Measurements from ENCODE around the gene HHIPL2. TPM values are rescaled to one million over a fixed set of nuclear protein-coding genes. Genes with fewer than 3 reads are reported as not detected.
"Not testable (repeated sequence)": the region's sequence is repeated elsewhere in the genome, so short reads cannot be mapped to it uniquely, and the experiment has no call there.

The HHIPL2 gene
- polyA plus RNA-seq, 12 donors: 0.07 to 0.53 (median 0.21) TPM; not detected in 3

DNA sequence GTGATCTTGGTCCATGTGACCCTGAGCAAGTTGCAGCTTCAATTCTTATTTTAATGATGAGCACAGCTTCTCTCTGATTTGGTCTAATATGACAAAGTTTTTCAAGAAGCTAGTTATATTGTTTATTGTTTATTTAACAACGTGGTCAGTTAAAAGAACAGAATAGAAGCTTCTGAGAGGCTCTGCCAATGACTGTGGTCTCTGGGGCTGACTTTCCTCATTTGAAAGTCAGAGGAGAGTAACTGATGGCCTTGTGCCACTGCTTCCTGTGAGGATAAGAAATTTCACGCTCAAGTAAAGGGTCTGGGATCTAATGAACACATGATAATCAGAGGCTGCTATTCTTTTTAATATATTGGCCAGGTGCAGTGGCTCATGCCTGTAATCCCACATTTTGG is 7.3 kb downstream of the HHIPL2 start:
- no peak for DNase-seq

DNA sequence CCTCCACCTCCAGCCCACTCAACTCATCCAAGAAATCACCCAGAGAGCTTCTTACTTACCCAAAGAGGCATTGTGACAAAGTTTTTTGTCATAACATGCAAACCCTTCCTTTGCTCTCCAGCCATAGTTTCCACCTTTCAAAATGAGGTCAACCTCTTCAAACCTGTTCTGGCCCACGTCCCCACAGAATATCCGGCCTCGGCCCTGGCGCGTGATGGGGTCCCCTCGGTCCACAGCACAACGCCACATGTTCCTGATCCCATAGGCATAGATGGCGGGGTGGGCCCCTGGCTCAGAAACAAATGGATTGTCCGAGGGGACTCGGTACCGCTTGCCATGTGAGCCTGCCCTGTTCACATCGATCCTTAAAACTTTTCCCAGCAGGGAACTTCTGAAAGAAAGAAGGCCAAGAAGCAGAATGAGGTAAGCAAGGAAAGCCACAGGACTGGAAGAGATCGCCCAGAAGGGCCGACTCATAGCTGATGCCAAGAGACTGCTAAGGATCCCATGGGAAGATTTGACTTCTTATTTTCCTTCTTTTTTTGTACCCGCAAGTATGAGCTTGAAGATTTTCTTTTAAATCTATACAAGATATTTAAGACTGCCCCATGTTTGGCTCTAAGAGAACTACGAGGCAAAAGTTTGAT is 7.8 kb downstream of the HHIPL2 start:
- DNase-seq: no peak

DNA sequence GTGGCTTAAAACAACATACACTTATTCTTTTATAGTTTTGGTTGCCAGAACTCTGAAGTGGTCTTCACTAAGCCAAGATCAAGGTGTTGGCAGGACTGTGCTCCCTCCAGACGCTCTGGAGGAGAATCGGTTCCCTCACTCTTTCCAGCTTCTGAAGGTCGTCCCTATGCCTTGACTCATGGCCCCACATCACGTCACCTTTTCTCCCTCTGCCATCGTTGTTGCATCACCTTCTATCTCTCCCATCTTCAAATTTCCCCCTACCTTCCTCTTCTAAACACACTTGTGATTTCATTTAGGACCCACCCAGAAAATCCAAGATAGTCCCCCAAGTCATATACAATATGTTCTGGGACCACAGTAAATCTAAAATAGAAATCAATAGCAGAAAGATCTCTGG is 12.4 kb downstream of the HHIPL2 start:
- no peak for DNase-seq

DNA sequence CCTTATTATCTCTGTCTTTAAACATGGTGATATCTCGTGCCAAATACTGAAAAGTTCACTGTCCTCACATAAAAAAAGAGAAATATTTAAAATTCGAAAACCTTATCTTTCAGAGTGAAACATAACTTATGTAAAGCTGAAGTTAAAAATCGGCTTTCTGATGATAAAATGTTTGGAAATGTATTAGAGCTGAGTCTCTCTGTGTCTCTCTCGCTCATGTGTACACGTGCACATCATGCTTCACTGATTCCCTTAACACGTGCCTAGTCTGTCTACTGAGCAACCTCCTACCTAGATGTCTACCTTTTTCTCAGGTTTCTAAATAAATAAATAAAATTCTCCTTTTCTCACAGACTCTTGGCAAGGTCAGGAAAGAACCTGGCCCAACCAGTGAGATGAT is 17.1 kb downstream of the HHIPL2 start:
- DNase-seq: no peak

DNA sequence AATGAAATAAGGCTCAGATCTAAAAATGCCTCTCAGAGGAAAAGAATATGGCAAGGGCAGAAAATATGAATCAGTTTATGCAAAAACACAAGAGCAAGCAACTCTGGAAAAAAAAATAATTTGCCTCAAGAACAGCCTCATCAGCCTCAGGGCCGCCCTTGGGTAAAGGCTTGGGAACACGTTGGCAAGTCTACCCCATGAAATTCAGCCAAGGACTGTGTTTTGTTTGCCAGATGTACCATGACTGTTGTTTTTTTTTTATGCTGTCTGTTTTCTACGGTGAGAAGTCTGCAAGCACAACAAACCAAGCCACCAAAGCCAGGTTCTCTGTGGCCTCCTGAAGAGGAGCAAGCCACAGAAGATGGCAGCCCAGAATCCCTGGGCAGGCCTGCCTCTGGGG is 18.0 kb downstream of the HHIPL2 start:
- no peak for DNase-seq

GRCh38 chr1:222529181-222529580 is 18.7 kb downstream of the HHIPL2 start:
- DNase-seq: no peak

- DNase-seq: no peak
Measured at GRCh38 chr1:222525951-222526350, 22.0 kb downstream of the HHIPL2 start.

DNA sequence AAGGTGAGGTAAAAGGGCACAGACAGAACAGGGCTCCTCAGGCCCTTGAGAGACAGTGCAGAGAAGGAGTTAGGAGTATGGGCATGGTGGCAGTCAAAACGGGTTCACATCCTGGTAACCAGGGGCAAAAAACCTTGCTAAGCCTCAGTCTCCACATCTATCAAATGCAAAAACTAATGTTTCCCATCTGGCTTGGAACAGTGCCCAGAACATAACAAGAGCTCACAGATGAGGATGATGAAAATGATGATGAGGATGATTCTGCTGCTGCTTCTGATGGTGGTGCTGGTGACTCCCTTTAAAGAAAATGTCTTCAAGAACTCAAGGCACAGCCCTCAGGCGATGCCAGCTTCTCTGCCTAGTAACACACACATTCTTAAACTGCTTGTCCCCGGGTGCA is 24.1 kb downstream of the HHIPL2 start:
- DNase-seq: peak; percentile 15

DNA sequence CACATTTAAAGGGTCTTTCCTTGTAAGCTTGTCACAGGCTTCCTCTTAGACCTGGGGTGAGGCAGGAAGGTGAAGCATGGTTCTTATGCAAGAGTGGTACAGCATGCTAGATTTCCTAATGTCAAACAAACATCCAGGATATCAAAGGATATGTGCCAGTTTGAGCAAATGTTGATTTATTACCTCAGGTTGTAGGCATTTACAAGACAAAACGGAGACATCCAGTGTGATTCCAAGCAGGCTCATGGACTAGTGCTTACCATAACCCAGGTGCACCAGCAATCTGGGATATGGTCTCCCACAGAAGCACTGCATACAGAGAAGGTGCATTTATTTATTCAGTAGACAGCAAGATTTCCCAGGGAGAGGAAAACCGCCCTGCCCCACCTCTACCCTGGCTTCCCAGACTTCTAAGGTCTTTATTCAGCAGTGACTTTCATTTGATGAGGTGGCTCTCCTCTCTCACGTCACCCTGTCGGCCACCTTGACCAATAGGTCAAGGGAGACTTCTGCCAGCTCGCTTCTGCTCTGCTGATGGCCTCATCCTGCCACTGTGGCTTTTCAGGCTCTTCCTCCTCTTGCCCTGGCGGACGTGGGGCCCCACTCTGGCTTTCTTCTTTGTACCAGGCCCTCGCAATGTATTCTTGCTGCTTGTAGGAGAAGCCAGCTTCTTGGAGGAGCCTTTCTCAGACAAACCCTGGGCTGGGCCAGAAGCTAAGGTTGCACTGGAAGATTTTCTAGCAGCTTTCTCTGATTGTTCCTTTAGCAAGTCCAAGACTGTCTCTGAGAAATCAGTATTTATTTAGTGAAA is 25.6 kb downstream of the HHIPL2 start:
- DNase-seq: no peak

DNA sequence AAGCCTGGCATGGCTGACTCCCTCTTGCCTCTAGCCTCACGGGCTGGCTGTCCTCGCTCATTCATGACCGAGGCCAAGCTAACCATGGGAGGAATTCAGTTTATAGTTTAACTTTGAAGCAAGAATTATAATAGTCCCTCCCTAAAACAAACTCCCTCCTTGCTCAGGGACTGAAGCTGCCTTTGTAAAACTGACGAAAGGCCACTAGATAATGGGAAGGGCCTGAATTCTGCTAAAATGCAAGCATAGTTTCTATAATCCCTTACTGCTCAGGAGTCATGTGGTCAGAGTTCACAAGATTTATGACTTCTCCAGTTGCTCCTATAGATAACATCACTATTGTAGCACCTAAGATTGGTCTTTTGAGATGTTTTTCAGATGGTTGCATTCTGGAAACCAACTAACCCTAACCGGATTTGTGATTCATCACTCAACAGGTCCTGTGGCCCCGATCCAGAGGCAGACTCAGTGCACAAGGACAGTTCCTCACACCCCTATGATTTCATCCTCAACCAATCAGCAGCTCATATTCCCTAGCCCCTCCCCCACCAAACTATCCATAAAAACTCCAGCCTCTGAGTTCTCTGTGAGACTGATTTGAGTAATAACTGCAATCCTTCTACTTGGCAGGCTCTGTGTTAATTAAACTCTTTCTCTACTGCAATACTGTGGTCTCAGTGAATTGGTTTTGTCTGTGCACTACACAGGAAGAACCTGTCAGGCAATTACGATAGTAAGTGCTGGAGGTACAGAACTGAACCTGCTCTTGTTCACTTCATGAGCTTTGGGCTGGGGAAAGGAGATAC is 26.4 kb downstream of the HHIPL2 start:
- no peak for DNase-seq

- not testable (repeated sequence) for DNase-seq
Measured at GRCh38 chr1:222489496-222489895, 58.4 kb downstream of the HHIPL2 start.

GRCh38 chr1:222487774-222488173 is 60.1 kb downstream of the HHIPL2 start:
- DNase-seq: not testable (repeated sequence)

DNA sequence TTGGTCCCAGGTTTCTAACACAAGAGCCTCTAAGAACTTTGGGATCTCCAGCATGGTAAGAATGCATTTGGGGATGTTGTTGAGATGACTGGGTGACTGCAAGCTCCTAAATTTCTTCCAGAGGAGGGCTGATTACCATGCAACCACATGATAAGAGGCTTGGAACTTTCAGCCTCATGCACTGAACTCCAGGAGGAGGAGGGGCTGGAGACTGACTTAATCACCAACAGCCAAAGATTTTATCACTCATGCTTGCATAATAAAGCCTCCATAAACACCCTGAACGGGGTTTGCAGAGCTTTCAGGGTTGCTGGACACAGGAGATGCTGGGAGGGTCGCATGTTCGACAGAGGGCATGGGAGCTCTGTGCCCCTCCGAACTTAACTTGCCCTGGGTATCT is 63.9 kb downstream of the HHIPL2 start:
- DNase-seq: not testable (repeated sequence)

GRCh38 chr1:222479567-222479966 is 68.3 kb downstream of the HHIPL2 start:
- DNase-seq: not testable (repeated sequence)

- DNase-seq: not testable (repeated sequence)
Measured at GRCh38 chr1:222476436-222476835, 71.5 kb downstream of the HHIPL2 start.

- not testable (repeated sequence) for DNase-seq
Measured at GRCh38 chr1:222473717-222474116, 74.2 kb downstream of the HHIPL2 start.

DNA sequence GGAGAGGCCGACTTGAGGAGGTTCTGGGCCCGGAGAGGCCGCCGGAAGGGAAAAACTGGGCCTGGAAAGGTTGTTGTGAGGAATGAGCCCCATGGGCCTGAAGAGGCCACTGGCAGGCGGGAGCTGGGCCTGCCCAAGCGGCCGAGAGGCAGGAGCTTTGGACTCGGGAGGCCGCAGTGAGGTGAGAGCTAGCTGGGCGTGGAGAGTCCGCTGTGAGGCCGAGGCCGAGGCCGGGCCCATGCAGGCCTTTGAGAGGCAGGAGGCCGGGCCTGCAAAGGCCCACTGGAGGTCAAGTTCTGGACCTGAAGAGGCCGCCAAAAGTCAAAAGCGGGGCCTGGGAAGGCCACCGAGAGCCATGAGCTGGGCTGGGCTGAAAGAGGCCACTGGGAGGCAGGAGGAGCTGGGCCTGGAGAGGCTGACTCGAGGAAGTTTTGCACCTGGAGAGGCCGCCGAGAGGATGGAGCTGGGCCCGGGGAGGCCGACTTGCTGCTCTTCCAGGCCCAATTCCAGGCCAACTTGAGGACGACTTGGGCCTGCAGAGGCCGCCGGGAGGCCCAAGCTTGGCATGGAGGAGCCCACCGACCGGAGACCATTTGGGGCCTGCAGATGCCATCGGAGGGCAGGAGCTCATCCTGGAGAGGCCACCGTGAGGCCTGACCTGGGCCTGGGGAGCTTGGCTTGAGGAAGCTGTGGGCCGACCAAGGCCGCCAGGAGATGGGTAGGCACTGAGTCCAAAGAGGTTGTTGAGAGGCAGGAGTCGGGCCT is 74.9 kb downstream of the HHIPL2 start:
- DNase-seq: not testable (repeated sequence)
